ENCODE results near the gene TEAD3. TPM values are rescaled to one million over a fixed set of nuclear protein-coding genes. Genes with fewer than 3 reads are reported as not detected.

The TEAD3 gene
- total RNA-seq, 1 donor = not detected

DNA sequence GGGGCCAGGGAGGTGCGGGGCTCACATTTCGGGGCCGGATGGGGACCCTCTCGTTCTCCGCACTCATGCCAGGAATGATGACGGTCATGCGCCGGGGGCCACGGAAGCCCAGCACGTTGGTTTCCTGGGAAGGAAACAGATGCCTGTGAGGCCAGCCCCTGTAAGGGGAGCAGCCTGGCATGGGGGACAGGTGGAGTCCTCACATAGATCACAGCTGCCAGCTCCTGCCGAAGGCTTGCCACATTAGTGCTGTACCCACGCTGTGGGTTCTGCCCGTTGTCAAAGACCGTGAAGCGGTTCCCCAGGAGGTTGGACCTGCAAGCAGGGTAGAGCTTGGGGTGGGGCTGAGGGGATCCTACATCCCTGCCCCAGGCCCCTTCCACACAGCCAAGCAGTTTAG is 6.7 kb upstream of the TEAD3 start:
- Histone ChIP-seq H3K4me1 (ENCODE audit: insufficient read depth, low read length) (peaks cover under 1% of the 10 kb centered on the region), H3K4me3 (ENCODE audit: low read length) (no peak overlapping the region), H3K9me3 (ENCODE audit: low read depth, low read length) (no peaks in the 10 kb centered on the region), H3K27me3 (ENCODE audit: insufficient read depth, low read length) (peaks cover 26% of the 10 kb centered on the region)

DNA sequence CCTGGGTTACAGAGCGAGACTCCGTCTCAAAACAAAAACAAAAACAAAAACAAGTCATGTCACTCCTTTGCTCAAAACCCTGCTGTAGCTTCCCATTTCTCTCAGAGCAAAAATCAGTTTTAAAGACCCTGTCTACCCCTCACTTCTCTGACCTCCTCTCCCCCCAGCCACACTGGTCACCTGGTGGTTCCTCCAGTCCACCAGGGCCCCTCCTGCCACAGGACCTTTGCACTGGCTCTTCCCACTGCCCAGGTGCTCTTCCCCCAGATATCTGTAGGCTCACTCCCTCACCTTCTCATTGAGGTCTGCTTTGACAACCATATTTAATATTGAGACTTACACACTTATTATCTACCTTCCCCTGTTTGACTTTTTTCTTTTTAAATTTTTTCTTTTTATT is 4.9 kb upstream of the TEAD3 start:
- peaks cover 32% of the 10 kb centered on the region for H3K27me3 ChIP-seq (ENCODE audit: insufficient read depth, low read length)
- no peak overlapping the region for H3K4me3 ChIP-seq (ENCODE audit: low read length)
- peaks cover 13% of the 10 kb centered on the region for H3K4me1 ChIP-seq (ENCODE audit: insufficient read depth, low read length)
- no peaks in the 10 kb centered on the region for H3K9me3 ChIP-seq (ENCODE audit: low read depth, low read length)

GRCh38 chr6:35500782-35501181 is 3.9 kb upstream of the TEAD3 start:
- H3K9me3 ChIP-seq (ENCODE audit: low read depth, low read length) = no peaks in the 10 kb centered on the region
- H3K4me1 ChIP-seq (ENCODE audit: insufficient read depth, low read length) = peaks cover 13% of the 10 kb centered on the region
- H3K4me3 ChIP-seq (ENCODE audit: low read length) = no peak overlapping the region
- H3K27me3 ChIP-seq (ENCODE audit: insufficient read depth, low read length) = peaks cover 35% of the 10 kb centered on the region

GRCh38 chr6:35499372-35499771 is 2.5 kb upstream of the TEAD3 start:
- Histone ChIP-seq H3K4me1 (ENCODE audit: insufficient read depth, low read length) (peaks cover 15% of the 10 kb centered on the region), H3K4me3 (ENCODE audit: low read length) (no peak overlapping the region), H3K27me3 (ENCODE audit: insufficient read depth, low read length) (peaks cover 37% of the 10 kb centered on the region), H3K9me3 (ENCODE audit: low read depth, low read length) (no peaks in the 10 kb centered on the region)

DNA sequence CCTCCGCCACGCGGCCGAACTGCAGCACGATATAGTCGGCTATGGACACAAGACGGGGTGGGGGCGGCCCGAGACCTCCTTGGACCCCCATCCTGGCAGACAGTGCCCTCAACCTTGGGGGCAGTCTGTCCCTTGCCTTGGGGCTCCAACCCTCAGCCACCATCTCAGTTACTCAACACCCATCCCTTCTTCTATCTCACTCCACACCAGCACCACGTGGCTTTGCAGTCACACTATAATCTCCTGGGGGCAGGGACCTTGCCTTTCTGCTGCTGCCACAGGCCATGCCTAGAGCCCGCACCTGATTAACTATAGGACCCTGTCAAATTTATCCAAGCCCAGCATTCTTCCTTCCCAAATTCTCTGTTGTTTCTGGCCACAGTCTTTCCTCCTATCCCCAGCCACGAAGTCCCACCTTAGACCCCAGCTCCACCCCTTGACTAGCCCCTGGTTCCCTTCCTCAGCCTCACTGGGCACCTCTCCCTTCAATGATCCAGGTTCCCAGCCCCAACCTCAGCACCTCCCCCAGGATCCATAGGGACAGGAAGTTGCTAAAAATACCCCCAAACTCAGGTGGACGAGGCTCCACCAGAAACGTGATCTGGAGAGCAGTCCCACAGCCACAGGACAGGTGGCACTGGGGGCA is 1.7 kb upstream of the TEAD3 start:
- no peaks in the 10 kb centered on the region for H3K9me3 ChIP-seq (ENCODE audit: low read depth, low read length)
- peaks cover 19% of the 10 kb centered on the region for H3K4me1 ChIP-seq (ENCODE audit: insufficient read depth, low read length)
- H3K27me3 ChIP-seq (ENCODE audit: insufficient read depth, low read length) = peaks cover 34% of the 10 kb centered on the region
- no peak overlapping the region for H3K4me3 ChIP-seq (ENCODE audit: low read length)

DNA sequence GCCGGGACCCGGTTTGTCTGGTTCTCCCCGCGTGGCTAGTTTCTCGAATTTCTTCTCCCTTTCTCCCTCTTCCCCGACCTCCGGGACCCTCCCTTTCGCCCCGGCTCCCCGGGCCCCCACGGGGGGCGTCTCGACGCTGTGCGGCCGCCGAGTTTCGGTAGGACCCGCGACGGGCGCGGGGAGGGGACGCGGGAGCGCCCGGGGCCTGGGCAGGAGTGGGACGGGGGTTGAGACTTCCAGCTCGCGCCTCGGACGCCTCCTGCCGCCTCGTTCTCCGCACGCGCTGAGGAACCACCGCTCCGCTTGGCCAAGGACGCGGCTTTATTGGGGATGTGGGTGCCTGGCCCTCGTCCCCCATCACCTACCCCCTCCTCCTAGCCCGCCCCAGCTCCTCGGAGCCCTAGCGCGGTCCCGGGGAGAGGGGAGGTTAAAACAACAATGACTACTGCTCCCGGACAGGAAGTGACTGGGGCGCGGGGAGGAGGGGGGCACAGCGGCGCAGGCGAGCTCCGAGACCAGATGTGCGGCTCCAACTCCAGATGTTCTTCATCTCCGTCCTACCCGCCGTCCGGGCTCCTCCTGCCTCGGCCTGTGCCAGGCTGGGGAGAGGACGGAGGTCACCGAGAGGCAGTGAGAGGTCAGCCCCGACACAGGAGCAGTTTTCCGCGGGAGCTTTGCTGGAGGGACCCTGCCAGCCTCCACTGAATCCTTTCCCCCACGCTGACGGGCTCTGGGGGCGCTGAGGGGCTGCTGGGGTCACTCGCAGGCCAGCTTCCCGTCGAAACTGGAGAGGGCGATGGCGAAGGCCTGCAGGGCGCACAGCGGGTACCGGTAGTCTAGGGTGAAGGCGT is 917 bp upstream of the TEAD3 start:
- peak overlapping the region; percentile 44 for H3K4me3 ChIP-seq (ENCODE audit: low read length)
- no peaks in the 10 kb centered on the region for H3K9me3 ChIP-seq (ENCODE audit: low read depth, low read length)
- peaks cover 19% of the 10 kb centered on the region for H3K4me1 ChIP-seq (ENCODE audit: insufficient read depth, low read length)

DNA sequence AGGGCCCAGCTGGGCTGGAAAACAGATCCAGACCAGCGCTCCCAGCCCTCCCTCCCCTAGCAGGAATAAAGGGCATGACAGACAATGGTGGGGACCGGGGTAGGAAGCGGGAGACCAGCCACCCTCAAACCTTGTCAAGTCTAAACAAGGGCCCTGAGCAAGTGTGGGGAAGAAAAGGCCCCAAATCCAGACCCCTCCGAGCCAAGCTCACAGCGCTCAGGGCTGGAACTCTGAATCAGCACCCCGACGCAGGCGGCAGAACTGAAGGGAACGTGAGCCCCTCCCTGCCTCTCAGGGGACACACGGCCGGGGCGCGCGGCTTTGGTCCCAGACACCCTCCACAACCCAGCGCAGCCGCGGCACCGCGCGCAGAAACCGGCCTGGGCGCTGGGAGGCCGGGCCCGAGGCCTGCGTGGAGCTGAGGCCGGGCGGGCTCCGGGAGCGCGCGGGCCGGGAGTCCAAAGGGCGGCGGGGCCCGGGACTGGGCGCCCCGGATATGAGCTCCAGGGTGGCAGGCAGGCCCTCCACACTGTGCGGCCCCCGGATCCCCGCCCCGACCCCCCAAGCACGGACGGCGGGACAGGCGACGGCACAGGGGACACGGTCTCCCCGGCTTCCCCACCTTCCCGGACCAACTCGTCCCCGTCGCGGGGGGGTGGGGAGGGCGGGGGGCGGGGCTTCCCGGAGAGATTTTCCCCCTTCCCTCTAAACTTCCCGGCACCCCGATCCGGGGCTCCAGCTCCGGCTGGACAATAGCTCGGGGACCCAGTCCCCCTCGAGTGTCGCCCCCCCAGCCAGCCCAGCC is 641 bp downstream of the TEAD3 start:
- H3K9me3 ChIP-seq (ENCODE audit: low read depth, low read length) = no peaks in the 10 kb centered on the region
- peaks cover 19% of the 10 kb centered on the region for H3K4me1 ChIP-seq (ENCODE audit: insufficient read depth, low read length)
- H3K4me3 ChIP-seq (ENCODE audit: low read length) = no peak overlapping the region
- H3K27me3 ChIP-seq (ENCODE audit: insufficient read depth, low read length) = peaks cover 31% of the 10 kb centered on the region

More for the DNA sequence above, 917 bp upstream of the TEAD3 start:
- H3K27me3 ChIP-seq (ENCODE audit: insufficient read depth, low read length) = peaks cover 31% of the 10 kb centered on the region

- Histone ChIP-seq H3K4me3 (ENCODE audit: low read length) (no peak overlapping the region), H3K27me3 (ENCODE audit: insufficient read depth, low read length) (peaks cover 30% of the 10 kb centered on the region), H3K9me3 (ENCODE audit: low read depth, low read length) (no peaks in the 10 kb centered on the region), H3K4me1 (ENCODE audit: insufficient read depth, low read length) (peaks cover 19% of the 10 kb centered on the region)
These were observed 1.4 kb downstream of the TEAD3 start for GRCh38 chr6:35495258-35496035.

DNA sequence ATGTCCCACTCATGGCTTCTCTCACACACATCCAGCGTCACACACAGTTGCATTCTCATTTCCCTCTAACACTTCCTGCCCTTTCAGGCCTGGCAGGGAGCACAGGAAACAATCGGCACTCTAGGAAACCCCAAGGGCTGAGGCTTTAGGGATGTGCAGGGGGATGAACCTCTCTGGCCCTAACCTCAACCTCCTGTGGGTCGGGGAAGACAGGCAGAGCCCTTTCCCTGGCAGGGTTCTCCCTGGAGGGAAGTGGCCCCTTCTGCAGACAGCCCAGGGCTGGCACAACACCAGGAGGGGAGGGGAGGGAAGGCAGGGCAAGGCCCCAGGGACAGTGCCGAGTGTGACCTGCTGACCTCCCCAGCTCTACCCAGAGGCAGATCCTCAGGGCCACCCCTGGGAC is 2.7 kb downstream of the TEAD3 start:
- no peak overlapping the region for H3K4me3 ChIP-seq (ENCODE audit: low read length)

GRCh38 chr6:35493307-35493983 is 3.4 kb downstream of the TEAD3 start:
- no peak overlapping the region for H3K4me3 ChIP-seq (ENCODE audit: low read length)
- peaks cover 18% of the 10 kb centered on the region for H3K4me1 ChIP-seq (ENCODE audit: insufficient read depth, low read length)
- H3K27me3 ChIP-seq (ENCODE audit: insufficient read depth, low read length) = peaks cover 10% of the 10 kb centered on the region
- no peaks in the 10 kb centered on the region for H3K9me3 ChIP-seq (ENCODE audit: low read depth, low read length)

More for the DNA sequence above, 2.7 kb downstream of the TEAD3 start:
- Histone ChIP-seq H3K27me3 (ENCODE audit: insufficient read depth, low read length) (peaks cover 17% of the 10 kb centered on the region), H3K4me1 (ENCODE audit: insufficient read depth, low read length) (peaks cover 19% of the 10 kb centered on the region), H3K9me3 (ENCODE audit: low read depth, low read length) (no peaks in the 10 kb centered on the region)

DNA sequence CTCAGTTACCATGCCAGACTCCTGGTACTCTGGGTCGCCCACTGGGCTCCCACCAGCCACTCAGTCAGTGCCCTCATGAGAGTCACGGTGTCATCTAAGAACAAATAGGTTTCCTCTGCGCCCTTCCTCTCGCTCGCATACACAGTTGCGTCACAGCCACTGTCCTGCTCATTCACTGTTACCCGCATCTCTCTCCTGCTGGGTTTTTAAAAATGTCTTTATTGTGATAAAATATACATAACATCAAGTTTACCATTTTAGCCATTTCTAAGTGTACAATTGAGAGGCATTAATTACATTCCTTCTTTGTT is 4.0 kb downstream of the TEAD3 start:
- peaks cover 18% of the 10 kb centered on the region for H3K4me1 ChIP-seq (ENCODE audit: insufficient read depth, low read length)
- no peak overlapping the region for H3K4me3 ChIP-seq (ENCODE audit: low read length)
- no peaks in the 10 kb centered on the region for H3K9me3 ChIP-seq (ENCODE audit: low read depth, low read length)
- peaks cover 5% of the 10 kb centered on the region for H3K27me3 ChIP-seq (ENCODE audit: insufficient read depth, low read length)

GRCh38 chr6:35492258-35492973 is 4.5 kb downstream of the TEAD3 start:
- Histone ChIP-seq H3K4me1 (ENCODE audit: insufficient read depth, low read length) (peaks cover 17% of the 10 kb centered on the region), H3K9me3 (ENCODE audit: low read depth, low read length) (no peaks in the 10 kb centered on the region), H3K4me3 (ENCODE audit: low read length) (no peak overlapping the region), H3K27me3 (ENCODE audit: insufficient read depth, low read length) (peaks cover 5% of the 10 kb centered on the region)

DNA sequence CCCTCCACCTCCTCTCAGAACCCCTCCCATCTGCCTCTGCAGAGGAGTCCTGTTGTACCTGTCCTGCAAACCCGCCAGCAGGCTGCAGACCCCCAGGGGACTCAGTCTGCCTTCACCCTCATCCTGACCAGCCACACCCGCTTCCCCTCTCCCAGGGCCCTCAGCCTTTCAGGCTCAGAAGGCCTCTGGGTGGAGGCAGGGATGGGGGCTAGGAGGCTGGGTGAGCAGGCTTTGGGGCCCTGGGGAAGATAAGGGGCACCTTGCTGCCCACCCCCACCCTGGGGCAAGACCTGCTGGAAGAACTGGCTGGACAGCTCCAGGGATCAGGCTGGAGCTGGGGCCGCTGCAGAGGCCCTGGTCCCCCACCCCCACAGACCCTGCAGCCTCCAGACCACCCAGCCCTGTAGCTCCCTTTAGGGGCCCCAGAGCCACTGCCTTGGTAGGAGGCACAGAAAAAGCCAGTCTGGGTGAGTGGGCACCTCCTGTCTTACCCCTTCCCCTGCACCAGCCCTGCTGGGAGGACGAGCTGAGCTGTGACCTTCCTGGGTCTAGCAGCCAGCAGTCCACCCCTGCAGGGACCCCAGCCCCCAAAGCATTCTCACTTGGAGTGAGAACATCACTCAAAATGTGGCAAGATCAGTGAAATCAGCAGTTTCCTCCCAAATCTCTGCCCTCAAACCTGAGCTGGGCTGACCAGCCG is 5.2 kb downstream of the TEAD3 start:
- Histone ChIP-seq H3K4me3 (ENCODE audit: low read length) (no peak overlapping the region), H3K27me3 (ENCODE audit: insufficient read depth, low read length) (peaks cover 5% of the 10 kb centered on the region), H3K4me1 (ENCODE audit: insufficient read depth, low read length) (peaks cover 16% of the 10 kb centered on the region), H3K9me3 (ENCODE audit: low read depth, low read length) (no peaks in the 10 kb centered on the region)
